Urothelium cell line (cell line): ENCODE data around the gene SPOCD1.

Experiments
- DNase-seq: peaks from one replicate; pipeline ENCODE4 v3.0.0; 2011; ENCODE audit warnings: low spot score, mixed read lengths
- FAIRE-seq: peaks from 2 replicates; lab custom pipeline; 2011; peaks lifted over from hg19 to GRCh38; lab: Jason Lieb, UNC

SPOCD1 gene

GRCh38 chr1:31788825-31789256 is 27.0 kb downstream of the SPOCD1 start:
- DNase-seq (no peak), FAIRE-seq (no peak)

DNA sequence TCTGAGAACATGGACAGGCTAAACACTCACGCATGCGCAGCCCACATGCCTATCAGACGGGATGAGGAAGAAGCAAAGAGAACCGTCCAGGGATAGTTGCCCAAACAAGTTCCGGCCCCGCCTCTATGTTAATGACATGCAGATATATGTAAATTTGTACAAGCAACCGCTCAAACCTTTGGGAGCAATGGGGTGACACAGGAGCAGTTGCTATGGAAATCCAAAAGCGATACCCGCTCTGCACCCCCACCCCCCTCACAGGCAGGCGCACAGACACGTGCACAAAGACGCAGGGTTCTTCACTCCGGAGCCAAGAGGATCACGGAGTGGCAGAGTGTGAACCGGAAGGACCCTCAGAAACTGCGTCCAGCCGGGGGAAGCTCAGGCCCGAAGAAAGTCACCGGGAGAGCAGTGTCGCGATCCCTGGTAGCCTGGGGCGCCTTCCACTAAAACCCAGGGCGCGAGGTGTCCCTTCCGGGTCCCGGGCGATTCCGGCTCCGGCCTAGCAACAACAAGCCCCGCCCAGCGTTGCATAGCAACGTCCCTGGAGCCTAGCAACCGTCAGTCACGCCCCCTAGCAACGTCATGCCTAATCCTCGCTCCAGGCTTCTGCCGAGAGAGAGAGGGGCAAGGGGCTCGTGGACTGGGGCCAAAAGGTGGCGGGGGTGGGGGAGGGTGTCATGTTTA is 27.5 kb downstream of the SPOCD1 start:
- peak; percentile 97 for DNase-seq
- peak; percentile 97 for FAIRE-seq

DNA sequence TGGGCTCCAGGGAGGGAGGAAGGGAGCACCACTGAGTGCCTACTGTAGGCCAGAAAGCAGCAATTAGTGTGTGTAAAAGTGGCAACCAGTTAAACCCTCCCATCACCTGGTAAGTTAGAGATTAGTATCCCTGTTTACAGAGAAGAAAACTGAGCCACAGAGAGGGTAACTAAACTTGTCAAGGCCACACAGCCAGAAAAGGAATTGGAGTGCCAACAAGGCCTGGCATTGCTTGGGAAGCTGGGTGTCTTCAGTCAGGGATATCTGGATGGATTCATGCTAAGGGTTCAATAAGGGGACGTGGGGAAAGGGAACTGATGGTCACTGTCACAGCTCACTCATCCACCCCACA is 28.1 kb downstream of the SPOCD1 start:
- FAIRE-seq (no peak), DNase-seq (no peak)

GRCh38 chr1:31787261-31787660 is 28.6 kb downstream of the SPOCD1 start:
- no peak for DNase-seq
- FAIRE-seq = no peak

DNA sequence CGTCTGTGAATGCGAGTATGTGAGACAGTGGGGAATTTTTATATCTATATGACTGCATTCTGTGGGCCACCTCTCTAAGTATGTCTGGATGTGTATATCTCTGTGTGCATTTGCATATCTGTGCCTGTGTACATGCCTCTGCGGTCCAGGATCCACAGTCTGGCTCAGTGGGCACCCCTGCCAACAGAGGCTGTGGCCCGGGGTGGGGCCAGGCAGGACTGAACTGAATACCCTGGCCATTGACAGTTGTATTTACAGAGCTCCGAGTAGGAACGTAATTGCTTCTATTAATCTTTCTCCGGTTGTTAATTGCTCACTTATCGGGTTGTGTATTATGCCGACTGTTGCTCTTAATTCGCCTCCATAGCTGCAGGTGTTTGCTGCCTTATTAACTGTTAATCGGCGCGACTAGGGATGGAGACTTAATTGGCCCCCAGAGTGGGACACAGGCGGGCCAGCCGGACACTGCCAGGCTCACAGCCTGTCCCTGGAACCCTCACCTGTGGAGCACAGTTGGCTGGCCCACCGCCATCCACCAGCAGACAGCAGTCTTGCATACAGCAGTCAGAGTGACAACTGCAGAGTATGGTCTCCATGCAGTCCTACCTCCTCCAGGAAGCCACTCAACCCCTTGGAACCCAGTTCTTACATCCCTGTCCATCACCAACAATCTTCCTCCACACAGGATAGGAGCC is 29.3 kb downstream of the SPOCD1 start:
- FAIRE-seq = no peak

DNA sequence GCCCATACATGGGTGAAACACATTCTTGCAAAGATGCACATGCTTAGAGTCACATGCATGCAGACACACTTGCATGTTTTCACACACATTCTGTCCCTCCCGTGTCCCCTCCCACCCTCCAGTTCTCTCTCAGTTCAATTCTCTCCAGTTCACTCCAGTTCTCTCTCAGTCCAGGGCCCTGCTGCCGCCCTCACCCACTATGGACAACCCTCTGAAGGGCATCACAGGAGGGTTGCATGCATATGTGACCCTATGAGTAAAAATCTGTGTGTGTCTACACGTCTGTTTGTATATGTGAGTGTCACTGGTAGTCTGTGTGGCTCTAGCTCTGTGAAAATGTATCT is 29.9 kb downstream of the SPOCD1 start:
- no peak for FAIRE-seq
- DNase-seq = no peak

More for the DNA sequence above, 29.3 kb downstream of the SPOCD1 start:
- no peak for DNase-seq

DNA sequence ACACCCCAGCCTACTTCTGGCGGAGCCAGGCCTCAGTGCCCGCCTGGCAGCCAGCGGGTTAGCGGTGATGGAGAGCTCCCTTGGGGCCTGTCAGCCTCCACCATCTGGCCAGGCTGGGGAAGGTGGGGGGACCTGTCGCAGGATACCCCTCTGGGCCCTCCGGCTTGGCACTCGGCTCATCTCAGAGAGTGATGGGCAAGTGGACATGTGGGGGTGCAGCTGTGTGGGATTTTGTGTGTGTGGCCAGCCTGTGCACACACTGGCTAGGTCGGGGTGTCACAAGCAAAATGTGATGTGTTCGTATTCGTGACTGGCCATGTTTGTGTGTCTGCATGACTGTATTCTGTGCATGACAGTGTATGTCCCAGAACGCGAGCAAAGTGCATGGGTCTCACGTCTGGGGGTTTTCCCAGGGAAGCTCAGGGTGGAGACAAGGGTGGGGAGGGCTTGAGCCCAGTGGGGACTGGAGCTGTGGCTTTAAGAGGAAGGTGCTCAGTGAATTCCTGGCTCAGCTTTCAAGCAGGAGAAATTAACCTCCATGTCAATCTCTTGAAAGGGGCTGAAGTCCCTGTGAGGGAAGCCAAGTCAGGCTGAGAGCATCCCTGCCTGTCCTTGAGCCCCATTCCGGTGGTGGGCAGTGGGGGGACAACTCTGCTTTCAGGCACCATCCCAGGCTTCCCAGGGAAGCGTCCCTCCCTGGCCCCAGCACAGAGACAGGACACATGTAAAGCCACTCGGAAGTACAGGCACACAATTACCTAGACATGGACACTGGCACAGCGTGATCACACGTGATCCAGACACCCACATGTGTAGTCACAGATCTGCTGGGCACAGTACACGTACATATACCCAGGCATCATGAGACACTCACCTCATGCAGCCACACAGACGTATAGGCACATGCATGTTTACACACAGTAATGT is 30.5 kb downstream of the SPOCD1 start:
- no peak for DNase-seq
- no peak for FAIRE-seq

- FAIRE-seq = no peak
- no peak for DNase-seq
Observed at GRCh38 chr1:31784356-31785019, 31.3 kb downstream of the SPOCD1 start.

GRCh38 chr1:31783846-31784245 is 32.0 kb downstream of the SPOCD1 start:
- no peak for DNase-seq
- FAIRE-seq = no peak

DNA sequence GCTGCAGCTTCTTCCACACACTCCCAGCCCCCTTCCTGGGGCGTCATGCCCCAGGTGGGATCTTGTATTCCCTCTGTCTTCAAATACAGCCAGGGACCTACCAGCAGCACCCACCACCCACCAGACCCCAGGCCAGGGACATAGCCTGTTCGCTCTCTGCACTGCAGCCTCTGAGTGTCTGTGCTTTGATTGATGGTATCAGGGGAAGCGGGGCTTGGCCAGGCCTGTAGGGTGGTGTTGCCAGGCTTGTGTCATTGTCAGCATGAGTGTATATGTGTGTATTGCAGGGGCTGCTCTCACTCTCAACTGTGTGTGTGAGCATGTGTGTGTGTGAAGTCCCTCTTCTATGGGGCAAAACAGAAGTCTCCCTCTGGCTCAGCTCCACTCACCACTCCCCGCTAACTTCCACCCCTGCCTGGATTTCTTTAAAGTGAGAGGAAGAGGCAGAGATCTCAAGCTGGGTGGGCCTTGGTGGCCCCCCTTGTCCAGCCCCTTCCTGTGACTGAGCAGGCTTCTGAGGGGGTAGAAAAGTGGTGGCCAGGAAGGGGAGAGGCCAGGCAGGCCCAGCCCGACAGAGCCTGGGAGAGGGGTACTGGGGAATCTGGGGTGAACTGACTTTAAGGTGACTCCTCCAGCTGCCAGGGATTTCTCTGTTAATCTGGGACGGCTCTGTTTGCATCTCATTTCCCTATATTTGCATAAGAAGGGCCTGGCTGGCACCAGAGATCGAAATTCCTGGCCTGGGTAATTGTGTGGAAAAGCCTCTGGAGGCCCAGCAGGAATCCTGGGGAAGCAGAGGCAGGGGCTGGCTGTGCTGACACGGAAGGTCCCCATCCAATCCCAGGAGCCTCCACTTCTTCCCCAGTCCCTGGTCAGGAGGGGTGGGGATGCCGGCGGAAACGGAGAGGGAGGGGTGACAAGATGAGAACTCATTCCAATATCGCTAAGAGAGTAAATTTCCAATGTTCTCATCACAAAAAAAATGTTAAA is 33.1 kb downstream of the SPOCD1 start:
- DNase-seq (no peak), FAIRE-seq (no peak)

DNA sequence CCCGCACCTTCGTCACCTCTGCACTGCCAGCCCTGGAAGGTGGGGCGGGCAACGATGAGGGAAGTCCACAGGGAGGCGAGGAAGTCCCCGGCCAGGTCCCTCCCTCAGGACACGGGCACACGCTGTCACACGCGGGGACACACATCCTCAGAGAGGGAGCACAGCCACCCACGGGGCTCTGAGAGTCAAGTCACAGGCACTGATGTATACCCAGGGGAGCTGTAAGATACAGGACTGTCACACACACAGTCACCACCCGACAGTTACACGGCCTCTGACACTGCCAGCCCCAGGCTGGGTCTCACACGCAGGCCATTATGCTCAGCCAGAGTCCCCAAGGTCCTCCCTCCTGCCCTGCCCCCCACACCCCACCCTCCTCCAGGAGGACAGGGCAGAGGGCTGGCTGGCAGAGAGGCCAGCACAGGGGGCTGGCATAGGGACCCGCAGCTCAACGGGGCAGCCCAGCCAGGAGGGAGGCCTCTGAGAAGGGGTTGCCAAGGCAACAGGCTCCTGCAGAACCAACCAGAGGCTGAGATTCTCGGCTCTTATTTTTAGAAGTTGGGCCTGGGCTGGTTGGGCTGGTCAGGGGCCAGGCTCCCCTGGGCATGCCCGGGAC is 34.0 kb downstream of the SPOCD1 start:
- FAIRE-seq = no peak
- no peak for DNase-seq

DNA sequence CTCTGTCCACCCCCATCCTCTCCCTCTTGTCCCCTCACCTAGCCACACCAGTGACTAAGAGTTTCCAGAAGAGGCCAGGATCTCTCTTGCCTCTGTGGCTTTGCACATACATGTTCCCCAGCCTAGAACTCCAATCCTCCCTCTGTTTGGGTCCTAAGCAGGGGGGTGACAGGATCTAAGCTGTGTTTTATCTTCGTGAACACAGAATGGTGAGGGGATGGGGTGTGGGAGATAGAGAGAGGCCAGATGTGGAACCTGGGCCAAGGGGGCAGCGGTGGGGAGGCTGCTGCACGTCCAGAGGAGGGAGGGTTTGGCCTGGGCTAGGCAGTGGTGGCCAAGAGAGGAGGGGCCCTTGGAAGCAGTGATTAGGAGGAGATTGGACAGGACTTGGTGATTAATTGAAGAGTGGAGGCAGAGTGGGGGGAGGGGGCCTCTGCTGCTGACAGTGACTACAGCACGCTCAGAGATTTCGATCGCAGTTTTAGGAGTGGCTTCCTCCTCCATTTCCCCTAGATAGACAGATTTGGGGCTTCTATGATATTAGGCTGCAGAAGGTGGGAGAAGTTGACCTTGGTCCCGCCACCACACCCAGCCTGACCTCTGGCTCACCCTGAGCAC is 34.6 kb downstream of the SPOCD1 start:
- no peak for FAIRE-seq
- DNase-seq = no peak

DNA sequence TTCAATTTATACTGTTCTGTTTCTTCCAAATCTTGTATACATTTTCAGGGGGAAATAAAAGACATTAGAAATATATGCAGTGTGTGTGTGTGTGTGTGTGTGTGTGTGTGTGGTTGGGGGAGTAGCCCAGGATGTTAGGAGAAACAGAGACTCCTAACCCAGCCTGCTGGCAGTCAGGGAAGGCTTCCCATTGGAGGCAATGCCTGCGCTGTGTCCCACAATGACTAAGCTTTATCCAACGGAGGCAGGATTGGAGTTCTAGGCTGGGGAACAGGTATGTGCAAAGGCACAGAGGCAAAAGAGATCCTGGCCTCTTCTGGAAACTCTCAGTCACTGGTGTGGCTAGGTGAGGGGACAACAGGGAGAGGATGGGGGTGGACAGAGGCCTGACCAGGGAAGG is 35.2 kb downstream of the SPOCD1 start:
- DNase-seq (no peak), FAIRE-seq (no peak)

- no peak for FAIRE-seq
Observed at GRCh38 chr1:31779687-31780086, 36.1 kb downstream of the SPOCD1 start.

GRCh38 chr1:31778763-31779488 is 36.9 kb downstream of the SPOCD1 start:
- no peak for FAIRE-seq
- no peak for DNase-seq

More at GRCh38 chr1:31779687-31780086, 36.1 kb downstream of the SPOCD1 start:
- DNase-seq = no peak

GRCh38 chr1:31776516-31776915 is 39.3 kb downstream of the SPOCD1 start:
- FAIRE-seq = no peak
- DNase-seq = no peak

GRCh38 chr1:31776032-31776431 is 39.8 kb downstream of the SPOCD1 start:
- DNase-seq (no peak), FAIRE-seq (no peak)

- DNase-seq = no peak
- no peak for FAIRE-seq
Observed at GRCh38 chr1:31775210-31775999, 40.4 kb downstream of the SPOCD1 start.
